ENCODE results near the gene PM20D2. TPM values are rescaled to one million over a fixed set of nuclear protein-coding genes. Genes with fewer than 3 reads are reported as not detected.

The PM20D2 gene
- total and polyA plus RNA-seq, 2 of the 13 experiments (the other 11 are each of a cell fraction or from before 2014, with no cell fraction given), result 13.3 to 26.3 TPM

- TF ChIP-seq, protein P1, sequence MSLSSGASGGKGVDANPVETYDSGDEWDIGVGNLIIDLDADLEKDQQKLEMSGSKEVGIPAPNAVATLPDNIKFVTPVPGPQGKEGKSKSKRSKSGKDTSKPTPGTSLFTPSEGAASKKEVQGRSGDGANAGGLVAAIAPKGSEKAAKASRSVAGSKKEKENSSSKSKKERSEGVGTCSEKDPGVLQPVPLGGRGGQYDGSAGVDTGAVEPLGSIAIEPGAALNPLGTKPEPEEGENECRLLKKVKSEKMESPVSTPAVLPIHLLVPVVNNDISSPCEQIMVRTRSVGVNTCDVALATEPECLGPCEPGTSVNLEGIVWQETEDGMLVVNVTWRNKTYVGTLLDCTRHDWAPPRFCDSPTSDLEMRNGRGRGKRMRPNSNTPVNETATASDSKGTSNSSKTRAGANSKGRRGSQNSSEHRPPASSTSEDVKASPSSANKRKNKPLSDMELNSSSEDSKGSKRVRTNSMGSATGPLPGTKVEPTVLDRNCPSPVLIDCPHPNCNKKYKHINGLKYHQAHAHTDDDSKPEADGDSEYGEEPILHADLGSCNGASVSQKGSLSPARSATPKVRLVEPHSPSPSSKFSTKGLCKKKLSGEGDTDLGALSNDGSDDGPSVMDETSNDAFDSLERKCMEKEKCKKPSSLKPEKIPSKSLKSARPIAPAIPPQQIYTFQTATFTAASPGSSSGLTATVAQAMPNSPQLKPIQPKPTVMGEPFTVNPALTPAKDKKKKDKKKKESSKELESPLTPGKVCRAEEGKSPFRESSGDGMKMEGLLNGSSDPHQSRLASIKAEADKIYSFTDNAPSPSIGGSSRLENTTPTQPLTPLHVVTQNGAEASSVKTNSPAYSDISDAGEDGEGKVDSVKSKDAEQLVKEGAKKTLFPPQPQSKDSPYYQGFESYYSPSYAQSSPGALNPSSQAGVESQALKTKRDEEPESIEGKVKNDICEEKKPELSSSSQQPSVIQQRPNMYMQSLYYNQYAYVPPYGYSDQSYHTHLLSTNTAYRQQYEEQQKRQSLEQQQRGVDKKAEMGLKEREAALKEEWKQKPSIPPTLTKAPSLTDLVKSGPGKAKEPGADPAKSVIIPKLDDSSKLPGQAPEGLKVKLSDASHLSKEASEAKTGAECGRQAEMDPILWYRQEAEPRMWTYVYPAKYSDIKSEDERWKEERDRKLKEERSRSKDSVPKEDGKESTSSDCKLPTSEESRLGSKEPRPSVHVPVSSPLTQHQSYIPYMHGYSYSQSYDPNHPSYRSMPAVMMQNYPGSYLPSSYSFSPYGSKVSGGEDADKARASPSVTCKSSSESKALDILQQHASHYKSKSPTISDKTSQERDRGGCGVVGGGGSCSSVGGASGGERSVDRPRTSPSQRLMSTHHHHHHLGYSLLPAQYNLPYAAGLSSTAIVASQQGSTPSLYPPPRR (CRISPR knock-in tag; IDR thresholded peaks at IDR 0.05; ENCODE audit: borderline replicate concordance), result no peak
- TF ChIP-seq EED (CRISPR knock-in tag; IDR thresholded peaks at IDR 0.05) (peak; percentile 84; the same call in 1 of the 2 replicates), POLR2AphosphoS2 (IDR thresholded peaks at IDR 0.05; ENCODE audit: low read depth, low read length) (no peak), EHMT2 (IDR thresholded peaks at IDR 0.05; ENCODE audit: borderline replicate concordance, low read depth, low read length) (no peak), MEIS1 (CRISPR knock-in tag; IDR thresholded peaks at IDR 0.05; ENCODE audit: borderline replicate concordance) (no peak; the same call in 1 of the 2 replicates), RBM22 (optimal IDR thresholded peaks at IDR 0.05; ENCODE audit: low read length) (no peak), ZFP36 (IDR thresholded peaks at IDR 0.05; ENCODE audit: borderline replicate concordance, low read depth, low read length, partially characterized antibody) (no peak), CHD2 (IDR thresholded peaks at IDR 0.05; ENCODE audit: low read depth, low read length) (0 out of 2 replicates have a peak, but pooled peaks have one; percentile 19), TARDBP (CRISPR knock-in tag; IDR thresholded peaks at IDR 0.05) (no peak), ZBTB2 (CRISPR knock-in tag; IDR thresholded peaks at IDR 0.05; ENCODE audit: low read depth) (peak; percentile 45; the same call in 1 of the 2 replicates), ZBTB40 (IDR thresholded peaks at IDR 0.05) (no peak), ZBTB40 (CRISPR knock-in tag; IDR thresholded peaks at IDR 0.05) (peak; percentile 79; the same call in 1 of the 2 replicates), PLRG1 (conservative IDR thresholded peaks at IDR 0.05) (no peak)
Observed at GRCh38 chr6:89145956-89146717, at the start of gene PM20D2 (continued).

All from HepG2 (cell line).